T-helper 2 cell treated with Interferon-gamma antibody and Interleukin-4, amounts not matched to agents 100 ng/mL and 5 ng/mL, for 36 hours (primary cell): ENCODE results near the gene UBE2J1. TPM values are rescaled to one million over a fixed set of nuclear protein-coding genes. Genes with fewer than 3 reads are reported as not detected.
"Not testable (repeated sequence)": the region's sequence is repeated elsewhere in the genome, so short reads cannot be mapped to it uniquely, and the experiment has no call there.

Source experiments
- intact Hi-C: fragments of 100-400 bp; cut with micrococcal nuclease; formaldehyde crosslinking; loops from one replicate; pipeline ENCODE4 v1.15.1; 2023
- total RNA-seq: library from RNA; stranded (reverse); gene quantifications from 2 replicates; pipeline ENCODE4 v1.2.3, GENCODE V29; 2022

UBE2J1 gene
- total RNA-seq, 1 donor from 2014 or later, result 33.9 TPM

DNA sequence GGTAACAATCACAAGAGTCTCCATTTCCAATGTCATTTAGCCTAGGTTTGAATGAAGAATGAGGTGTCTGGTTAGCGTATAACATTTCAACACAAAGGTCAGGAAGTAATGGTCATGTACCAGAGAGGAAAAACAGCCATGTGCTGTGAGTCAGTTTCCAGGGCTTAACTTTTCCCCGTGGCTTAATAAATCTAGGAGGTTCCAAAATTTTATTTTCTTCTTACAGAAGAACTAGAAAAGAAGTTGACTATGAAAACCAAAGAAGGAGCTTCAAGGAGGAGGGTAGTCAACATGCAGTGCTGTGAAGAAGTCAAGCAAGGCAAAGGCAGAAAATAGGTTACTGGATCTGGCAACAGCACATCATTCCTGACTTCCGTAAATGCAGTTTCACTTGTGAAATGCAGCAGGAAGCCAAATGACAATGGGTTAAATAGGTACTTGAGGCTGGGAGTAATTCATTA is 29.0 kb downstream of the UBE2J1 start:
- intact Hi-C loops, result no loop called here

DNA sequence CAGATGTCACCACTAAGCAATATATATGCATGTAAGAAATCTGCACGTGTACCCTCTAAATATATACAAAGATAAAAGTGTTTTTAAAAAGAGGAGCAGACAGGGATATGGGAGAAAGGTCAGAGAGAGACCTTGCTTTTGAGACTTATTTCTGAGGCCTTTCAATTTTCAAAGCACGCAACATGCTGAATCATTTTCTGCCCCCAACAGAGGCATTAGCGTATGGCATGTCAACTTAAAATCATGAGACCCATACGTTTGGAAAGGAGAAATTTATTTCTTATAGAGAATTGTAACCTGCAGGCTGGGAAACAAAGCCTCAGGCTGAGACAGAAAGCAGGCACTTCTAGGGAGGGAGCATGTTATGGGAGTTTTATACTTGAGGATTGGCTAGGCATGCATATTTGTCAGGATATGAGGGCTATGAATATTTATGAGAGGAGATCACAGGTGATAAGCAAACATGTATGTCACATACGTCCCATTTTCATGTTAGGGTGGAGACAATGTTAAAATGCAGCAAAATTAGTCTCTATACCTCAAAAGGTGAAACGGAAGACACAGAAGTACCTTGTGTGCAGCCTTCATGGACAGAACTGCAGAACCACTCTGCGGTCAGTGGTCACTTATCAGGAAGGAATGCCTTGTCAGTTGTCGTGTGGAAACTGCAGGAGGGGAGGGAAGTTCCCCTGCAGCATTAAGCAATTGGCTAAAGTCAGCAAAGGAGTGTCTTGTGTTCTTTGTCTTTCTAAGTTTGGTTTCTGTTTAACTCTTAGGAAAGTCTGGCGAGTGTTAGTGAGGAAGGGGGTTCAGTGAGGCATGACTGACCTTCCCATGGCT is 31.2 kb downstream of the UBE2J1 start:
- intact Hi-C loops, result no loop called here

DNA sequence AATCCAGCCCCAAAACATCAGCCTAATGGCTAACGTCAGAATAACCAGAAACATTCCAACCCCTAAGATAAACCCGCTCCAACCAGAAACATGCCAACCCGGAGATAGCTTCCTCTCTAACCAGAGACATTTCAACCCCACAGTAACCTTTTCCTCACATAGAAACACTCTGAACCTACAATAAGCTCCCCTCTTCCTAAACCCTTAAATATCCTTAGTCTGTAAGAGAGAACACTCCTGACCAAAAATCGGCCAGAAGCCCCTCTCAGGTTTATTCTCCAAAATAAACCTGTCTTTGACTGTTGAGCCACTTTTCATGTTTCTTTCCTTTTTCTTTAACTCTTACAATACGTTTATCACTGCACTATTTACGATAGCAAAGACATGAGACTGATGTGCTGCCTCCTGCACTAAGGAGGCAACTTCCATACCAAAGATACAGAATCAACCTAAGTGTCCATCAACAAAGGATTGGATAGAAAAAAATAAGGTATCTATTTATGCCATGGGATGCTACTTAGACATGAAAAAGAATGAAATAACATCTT is 32.4 kb downstream of the UBE2J1 start:
- intact Hi-C loops, result no loop called here

DNA sequence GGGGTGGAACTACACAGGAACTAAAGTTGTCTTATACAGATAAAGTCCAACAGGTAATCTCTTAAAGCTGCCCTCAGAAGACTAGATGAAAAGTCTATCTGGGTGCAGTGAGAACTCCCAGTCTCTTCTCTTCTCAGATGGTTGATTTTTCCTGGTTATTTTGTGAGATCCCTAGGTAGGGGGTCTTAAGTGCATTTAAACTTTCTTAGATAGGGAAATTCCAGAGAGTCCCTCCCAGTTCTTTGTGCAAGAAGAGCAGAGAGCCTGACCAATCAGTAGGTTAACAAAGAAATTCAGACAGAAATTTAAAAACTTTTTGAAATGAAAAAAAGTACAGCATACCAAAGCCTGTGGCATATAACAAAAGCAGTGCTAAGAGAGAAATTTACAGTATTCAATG is 35.5 kb downstream of the UBE2J1 start:
- intact Hi-C loops, result no loop called here

DNA sequence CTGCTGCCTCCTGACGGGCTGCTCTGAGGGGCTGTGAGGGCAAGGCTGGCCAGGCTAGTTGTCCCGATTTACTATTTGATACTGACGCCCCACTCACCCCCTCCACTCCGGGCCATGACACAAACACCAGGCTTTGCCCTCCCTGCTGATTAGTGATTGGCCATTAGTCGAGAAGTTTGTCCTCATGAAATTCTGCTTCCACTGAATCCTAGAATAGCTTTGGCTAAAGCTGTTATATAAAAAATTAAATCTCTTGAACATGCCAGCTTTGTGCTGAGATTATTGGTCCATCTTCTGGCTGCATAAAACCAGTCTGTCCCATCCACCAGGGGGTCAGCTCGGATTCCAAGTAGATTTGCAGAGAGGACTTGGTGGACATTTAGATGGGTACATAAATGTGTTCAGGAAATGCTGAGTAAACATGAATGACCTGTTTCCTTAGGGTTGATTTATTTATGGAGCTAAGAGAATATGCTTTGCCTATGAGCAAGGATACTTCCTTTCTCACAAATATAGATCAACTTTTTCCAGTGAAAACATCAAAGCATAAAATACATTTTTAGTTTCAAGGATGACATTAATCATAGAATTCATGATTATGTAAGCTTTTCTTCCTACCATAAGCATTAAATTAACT is 37.2 kb downstream of the UBE2J1 start, which contains the start of gene GABRR2:
GABRR2 (minus strand) TSS at position 51 of the 637 bp plus-strand sequence. CDS start 134 bp downstream, outside the sequence.
- intact Hi-C loops, result no loop called here

DNA sequence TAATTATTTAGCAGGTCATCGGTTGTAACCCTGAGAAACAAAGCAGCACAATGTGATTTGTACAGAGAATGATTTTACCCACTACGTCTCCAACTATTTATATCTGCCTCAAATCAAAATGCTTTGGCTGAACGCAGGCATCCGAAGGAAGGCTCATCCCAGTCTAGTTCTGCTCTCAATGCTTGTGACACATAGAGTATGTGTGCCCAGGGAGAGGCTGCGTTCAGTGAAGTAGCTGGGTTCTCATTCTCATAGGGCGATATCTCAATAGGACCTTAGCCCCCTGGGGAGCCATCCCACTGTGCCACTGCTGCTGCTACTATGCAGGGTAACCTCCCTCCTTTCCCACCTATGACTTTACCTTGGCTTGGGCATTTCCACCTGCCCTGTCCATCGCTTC is 37.8 kb downstream of the UBE2J1 start:
- intact Hi-C loops, result no loop called here

DNA sequence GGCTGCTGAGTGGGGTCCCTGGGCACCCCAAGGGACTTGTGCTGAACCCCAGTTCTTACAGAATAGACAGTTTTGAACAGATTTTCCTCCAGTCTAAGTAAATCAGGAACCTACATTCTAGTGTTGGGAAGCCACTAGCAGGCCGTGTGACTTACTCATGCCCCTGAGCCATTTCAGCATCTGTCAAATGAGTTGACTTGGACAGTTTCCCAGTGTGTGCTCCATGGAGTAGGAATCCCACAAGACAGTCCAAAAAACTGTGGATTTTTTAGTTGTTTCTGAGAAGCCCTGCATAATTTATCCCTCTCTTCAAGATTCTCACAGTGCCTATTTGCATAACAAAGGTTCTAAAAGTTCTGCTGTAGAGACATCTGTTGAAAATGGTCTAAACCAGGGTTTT is 39.5 kb downstream of the UBE2J1 start:
- intact Hi-C loops, result no loop called here

DNA sequence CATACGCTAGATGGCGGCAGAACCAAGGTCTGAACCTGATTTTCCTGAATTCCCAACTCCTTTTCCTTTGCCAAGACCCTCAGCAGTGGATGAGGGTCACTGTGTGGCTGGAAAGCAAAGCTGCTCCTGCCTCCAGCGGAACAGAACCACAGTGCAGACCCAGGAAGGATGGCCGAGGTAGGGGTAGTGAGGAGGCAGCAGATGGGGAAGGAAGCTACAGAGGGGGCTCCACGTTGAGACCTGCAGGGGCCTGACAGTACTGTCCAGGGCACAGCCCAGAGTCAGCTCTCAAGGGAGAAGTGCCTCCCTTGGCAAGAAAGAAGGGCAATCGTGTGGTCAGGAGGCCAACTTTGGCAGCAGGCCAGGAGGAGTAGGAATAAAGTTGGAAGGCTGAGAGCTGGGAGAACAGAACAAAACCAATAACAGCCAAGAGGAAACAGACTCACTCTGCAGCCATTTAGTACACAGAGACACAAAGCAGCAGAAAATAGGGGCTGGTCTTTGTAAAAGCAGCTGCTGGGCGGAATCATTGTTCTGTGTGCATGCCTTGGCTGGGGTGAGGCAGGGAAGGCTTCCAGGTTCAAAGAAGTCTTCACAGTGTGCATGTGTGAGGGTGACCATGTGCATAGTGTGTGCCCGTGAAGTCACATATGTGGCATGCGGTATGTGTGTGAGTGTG is 40.5 kb downstream of the UBE2J1 start:
- intact Hi-C loops, result no loop called here

DNA sequence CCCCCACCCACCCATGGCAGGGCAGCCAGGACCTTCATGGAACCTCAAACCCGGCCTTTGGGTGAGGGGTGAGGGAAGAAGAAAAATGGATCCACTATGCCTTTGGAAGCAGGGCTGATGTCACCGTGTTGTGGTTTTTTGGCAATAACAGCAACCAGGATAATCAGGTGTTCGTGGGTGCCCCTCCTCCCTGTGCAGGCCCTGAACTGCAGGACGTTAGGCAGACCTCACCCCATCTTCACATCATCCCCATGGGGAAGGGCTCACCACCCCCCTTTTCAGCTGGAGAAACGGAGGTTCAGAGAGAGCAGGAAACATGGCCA is 41.0 kb downstream of the UBE2J1 start:
- intact Hi-C loops, result no loop called here

DNA sequence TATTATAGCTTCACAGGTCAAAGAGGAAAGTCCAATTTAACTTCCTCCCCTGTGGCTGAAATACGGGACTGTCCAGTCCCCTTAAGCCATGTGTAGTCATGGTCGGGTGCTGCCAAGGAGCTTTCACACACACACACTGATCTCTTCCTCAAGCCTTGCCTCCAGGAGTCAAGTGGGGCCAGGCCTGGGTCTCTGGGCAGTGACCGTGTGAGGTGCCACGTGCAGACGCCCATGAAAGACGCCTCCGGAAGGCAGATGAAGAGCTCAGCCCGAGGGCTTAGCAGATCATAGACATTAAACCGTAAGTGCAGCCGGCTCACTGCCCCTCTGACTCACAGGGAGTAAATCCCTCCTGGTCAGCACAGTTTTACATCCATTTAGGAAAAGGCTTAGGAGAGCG is 41.6 kb downstream of the UBE2J1 start:
- intact Hi-C loops, result no loop called here

DNA sequence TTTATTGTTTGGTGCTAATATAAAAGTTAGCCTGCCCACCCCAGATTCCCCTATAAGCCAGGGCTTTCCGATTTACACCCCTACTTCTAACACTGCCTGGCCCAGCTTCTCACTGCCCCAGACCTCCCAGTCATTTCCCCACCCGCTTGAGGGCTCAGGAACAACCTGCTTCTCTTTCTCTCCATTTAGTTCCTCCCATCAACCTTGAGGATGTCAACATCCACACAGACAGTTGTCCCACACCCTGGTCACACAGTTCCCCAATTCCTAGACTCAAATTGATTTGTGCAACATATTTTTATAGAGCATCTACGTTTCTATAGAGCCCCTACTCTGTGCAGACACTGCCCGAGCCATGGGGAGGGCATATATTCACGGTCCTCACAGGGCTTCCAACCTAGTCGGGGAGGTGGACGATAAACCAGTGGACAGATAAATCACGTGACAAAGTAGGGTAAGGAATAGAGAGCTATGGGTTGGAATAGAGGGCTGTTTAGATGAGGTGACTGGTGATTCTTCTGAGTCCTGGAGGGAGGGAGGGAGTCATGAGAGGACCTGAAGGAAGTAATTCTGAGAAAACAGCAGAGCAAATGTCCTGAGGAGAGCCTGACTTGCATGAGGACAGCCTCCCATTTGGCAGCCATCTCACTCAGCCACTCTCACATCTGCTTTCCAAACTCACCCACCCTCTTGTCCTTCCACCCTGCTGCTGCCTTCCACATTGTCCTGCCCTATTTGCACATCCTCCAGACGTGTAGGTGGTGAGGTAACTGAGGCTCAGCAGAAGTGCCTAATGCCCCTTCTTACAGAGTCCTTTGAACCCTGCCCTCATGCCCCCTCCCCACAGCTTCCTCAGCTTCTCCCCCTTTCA is 43.8 kb downstream of the UBE2J1 start:
- intact Hi-C loops, result no loop called here

DNA sequence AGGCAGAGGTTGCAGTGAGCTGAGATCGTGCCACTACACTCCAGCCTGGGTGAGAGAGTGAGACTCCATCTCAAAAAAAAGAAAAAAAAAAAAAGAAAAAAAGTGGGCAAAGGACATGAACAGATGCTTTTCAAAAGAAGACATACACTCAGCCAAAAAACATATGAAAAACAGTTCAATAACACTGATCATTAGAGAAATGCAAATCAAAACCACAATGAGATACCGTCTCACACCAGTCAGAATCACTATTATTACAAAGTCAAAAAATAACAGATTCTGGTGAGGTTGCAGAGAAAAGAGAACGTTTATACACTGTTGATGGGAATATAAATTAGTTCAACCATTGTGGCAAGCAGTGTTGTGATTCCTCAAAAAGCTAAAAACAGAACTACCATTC is 48.0 kb downstream of the UBE2J1 start:
- intact Hi-C loops, result not testable (repeated sequence)

DNA sequence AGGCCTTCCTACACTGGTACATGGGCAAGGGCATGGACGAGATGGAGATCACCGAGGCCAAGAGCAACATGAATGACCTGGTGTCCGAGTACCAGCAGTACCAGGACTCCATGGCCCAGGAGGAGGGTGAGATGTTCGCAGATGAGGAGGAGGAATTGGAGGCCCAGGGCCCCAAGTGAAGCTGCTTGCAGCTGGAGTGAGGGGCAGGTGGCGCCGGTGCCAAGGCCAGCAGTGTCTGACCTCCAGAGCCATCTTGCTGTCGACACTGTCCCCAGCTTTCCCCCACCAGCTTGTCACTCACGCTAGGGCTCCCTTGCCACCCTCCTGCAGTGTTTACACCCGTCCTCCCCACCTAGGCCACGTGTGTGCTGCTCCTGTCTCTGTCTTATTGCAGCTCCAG is 49.6 kb downstream of the UBE2J1 start:
- intact Hi-C loops, result no loop called here

DNA sequence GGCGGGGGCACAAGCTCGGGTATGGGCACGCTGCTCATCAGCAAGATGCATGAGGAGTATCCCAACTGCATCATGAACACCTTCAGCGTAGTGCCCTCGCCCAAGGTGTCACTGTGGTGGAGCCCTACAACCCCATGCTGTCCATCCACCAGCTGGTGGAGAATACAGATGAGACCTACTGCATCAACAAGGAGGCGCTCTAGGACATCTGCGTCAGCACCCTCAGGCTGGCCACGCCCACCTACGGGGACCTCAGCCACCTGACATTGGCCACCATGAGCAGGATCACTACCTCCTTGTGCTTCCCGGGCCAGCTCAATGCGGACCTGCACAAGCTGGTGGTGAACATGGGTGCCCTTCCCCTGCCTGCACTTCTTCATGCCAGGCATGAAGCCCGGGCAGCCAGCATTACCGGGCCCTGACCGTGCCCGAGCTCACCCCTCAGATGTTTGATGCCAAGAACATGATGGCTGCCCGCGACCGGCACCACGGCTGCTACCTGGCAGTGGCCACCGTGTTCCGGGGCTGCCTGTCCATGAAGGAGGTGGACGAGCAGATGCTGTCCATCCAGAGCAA is 50.2 kb downstream of the UBE2J1 start:
- intact Hi-C loops, result no loop called here

DNA sequence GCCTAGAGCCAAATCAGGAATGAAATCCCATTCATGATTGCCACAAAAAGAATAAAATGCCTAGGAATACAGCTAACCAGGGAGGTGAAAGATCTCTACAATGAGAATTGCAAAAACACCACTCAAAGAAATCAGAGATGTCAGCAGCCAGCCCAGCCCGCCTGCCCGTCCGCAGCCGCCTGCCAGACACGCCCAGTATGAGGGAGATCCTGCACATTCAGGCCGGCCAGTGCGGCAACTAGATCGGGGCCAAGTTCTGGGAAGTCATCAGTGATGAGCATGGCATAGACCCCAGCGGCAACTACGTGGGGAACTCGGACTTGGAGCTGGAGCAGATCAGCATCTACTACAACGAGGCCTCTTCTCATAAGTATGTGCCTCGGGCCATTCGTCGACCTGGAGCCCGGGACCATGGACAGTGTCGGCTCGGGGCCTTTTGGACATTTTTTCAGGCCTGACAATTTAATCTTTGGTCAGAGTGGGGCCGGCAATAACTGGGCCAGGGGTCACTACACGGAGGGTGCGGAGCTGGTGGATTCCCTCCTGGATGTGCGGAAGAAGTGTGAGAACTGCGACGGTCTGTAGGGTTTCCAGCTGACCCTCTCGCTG is 50.8 kb downstream of the UBE2J1 start:
- intact Hi-C loops, result no loop called here

DNA sequence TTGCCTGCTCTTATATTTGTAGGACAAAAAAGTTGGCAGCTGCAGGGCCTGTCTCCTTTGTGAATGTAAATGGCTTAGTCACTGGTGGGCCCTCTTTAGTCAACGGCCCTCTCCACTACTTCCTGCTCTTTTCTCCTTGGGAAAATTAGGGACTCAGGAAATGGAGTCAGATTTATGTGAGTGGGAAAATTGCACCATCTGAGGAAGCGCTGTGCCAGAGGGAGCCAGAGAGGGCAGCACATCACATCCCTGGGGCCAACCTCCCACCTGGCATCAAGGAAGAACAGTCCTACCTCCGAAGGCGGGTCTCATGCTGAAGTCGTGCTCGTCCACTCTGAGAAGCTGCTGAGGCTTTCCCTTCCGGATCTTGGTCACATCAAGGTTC is 53.1 kb downstream of the UBE2J1 start:
- intact Hi-C loops, result no loop called here

DNA sequence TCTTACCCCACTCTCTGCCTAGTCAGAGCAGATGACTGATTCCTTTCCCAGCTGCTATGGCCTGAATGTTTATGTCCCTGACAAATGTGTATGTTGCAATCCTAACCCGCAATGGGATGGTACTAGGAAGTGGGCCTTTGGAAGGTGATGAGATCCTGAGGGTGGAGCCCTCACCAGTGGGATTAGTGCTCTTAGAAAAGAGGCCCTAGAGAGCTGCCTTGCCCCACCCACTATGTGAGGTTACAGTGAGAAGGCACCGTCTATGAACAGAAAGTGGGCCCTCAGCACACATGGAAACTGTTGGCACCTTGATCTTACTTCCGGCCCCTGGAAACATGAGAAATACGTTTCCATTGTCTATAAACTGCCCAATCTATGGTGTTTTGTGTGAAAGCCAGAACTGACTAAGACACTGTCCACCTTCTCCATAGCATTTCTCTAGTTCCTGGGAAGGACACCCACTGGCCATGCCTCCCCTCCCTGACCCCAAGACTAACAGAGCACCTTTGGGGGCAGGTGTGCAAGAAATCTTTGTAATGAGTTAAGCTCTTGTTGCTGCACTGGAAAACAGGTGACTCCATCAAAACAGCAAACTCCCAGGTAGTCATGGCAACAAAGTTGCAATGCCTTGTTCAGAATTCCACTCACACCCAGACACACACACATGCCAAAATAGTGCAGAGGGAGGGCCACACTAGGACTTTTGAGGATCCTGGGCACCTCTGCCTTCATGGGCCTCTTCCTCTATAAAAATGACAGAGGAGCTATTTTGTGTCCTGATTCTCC is 53.6 kb downstream of the UBE2J1 start:
- intact Hi-C loops, result loop anchor here (1.0 kb wide), 3 partner anchors 51 to 219 kb away; partner anchors contain the start of gene PNRC1

DNA sequence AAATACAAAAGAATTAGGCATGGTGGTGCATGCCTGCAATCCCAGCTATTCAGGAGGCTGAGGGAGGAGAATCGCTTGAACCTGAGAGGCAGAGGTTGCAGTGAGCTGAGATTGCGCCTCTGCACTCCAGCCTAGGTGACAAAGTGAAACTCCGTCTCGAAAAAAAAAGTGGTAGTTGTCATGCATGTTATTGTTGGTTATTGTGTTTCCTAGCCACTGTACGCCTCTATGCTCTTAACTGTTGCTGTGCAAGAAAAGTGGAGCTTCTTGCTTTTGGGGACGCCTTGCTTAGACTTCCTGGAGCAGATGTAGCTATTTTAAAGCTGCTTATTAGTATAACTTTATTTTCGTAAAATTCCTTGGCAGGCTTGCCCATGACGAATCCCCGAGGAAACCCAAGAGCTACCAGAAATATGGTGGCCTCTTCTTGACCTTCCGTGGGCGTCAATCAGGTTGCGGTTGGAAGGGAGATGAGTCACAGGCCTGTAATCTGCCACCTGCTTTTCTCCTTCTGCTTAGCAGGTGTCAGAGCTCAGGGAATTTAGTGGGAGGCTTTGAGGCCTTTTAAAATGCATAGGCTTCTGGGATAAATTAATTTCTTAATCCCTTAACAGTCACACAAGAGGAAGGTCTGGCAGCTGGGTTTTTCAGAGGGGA is 54.7 kb downstream of the UBE2J1 start:
- intact Hi-C loops, result loop anchor here (1.0 kb wide), 3 partner anchors 52 to 218 kb away; partner anchors contain the start of gene PNRC1

DNA sequence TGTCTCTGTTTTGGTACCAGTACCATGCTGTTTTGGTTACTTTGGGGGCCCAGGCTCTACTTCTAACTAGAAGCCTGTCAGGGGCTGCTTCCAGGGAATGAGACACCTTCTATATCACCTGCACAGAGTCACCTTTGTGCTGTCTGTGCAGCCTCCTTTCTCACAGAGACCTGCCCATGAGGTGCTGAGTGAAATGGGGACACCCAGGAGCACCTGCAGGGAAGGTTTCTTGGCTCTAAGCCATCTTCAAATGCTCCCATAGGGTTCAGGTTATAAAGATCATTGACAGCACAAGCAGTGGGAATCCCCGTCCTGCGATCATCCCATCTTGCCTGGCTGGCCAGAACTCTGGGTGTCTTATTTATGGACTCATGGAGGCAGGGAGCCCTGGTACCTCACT is 56.5 kb downstream of the UBE2J1 start:
- intact Hi-C loops, result no loop called here
